Small intestine (tissue), 7 donors: Measurements from ENCODE around the gene RFX4. TPM values are rescaled to one million over a fixed set of nuclear protein-coding genes. Genes with fewer than 3 reads are reported as not detected.
A peak's percentile ranks its signal among the peaks of the same experiment; 100 is the strongest.

Experiments
- DNase-seq, 2 donors: peaks; one replicate each; pipeline versions ENCODE4 v3.0.0 to v3.0.0-alpha.2; 2013
- FAIRE-seq: peaks from 2 replicates; lab custom pipeline; 2012; peaks lifted over from hg19 to GRCh38; lab: Jason Lieb, UNC
- H3K27ac ChIP-seq, 3 donors: one replicate each; pipeline ENCODE4 v1.5.1; 2013; ENCODE audit warnings: low read length in 2 of 3, mild to moderate bottlenecking in 2 of 3, control low read depth in 1 of 3, inconsistent platforms in 1 of 3, low read depth in 1 of 3, moderate library complexity in 1 of 3
- H3K27me3 ChIP-seq, 3 donors: one replicate each; pipeline ENCODE4 v1.6.1; 2013; ENCODE audit warnings: low read length in 3 of 3, inconsistent platforms in 1 of 3; ENCODE audit not compliant: control insufficient read depth in 3 of 3, insufficient read depth in 3 of 3
- H3K36me3 ChIP-seq, 3 donors: one replicate each; pipeline ENCODE4 v1.6.1; 2013; ENCODE audit warnings: low read length in 3 of 3, inconsistent platforms in 1 of 3, low read depth in 1 of 3, mild to moderate bottlenecking in 1 of 3, moderate library complexity in 1 of 3; ENCODE audit not compliant: control insufficient read depth in 3 of 3, insufficient read depth in 2 of 3
- H3K4me1 ChIP-seq, 3 donors: one replicate each; pipeline ENCODE4 v1.6.1; 2013; ENCODE audit warnings: low read length in 2 of 3, inconsistent platforms in 1 of 3, low read depth in 1 of 3, mild to moderate bottlenecking in 1 of 3, moderate library complexity in 1 of 3; ENCODE audit not compliant: control insufficient read depth in 3 of 3, insufficient read depth in 2 of 3
- H3K4me3 ChIP-seq, 3 donors: one replicate each; pipeline ENCODE4 v1.5.1; 2013; ENCODE audit warnings: low read length in 3 of 3, control low read depth in 1 of 3, inconsistent platforms in 1 of 3, low read depth in 1 of 3, mild to moderate bottlenecking in 1 of 3, moderate library complexity in 1 of 3
- H3K9me3 ChIP-seq, 2 donors: one replicate each; pipeline ENCODE4 v1.6.1; 2013; ENCODE audit warnings: low read depth in 1 of 2, low read length in 1 of 2; ENCODE audit not compliant: control insufficient read depth in 2 of 2, insufficient read depth in 1 of 2
- WGBS, 3 donors: extraction: QIAGEN DNeasy Blood & Tissue Kit; methylation state at CpG; one replicate each; pipeline ENCODE4 v1.1.7; 2013; 5-methylcytosine and 5-hydroxymethylcytosine counted together
- polyA plus RNA-seq, 4 donors: library from polyadenylated mRNA; stranded (reverse) in 3 of 4; unstranded in 1 of 4; fragments of 200-250 nt in 3 of 4; fragments of 120-200 nt in 1 of 4; gene quantifications; one replicate each; pipeline versions ENCODE4 v1.2.1 to v1.2.3, GENCODE V29; 2013
- donor health status: healthy with polysubstance abuse.
- donor health status: control.
- donor health status: control.
- donor health status: Bipolar disorder and iron deficiency.
- donor health status: healthy.

Gene RFX4
- polyA plus RNA-seq, 4 donors = 0.03 to 0.09 TPM; not detected in 2

- Histone ChIP-seq H3K4me3 (no peak overlapping the region), H3K9me3 (no peaks in the 10 kb centered on the region), H3K27ac (peak overlapping the region in 1 of 3 donors; percentile 54), H3K36me3 (no peaks in the 10 kb centered on the region), H3K4me1 (peaks cover 3 to 25% (median 5%) of the 10 kb centered on the region in 3 donors), H3K27me3 (no peaks in the 10 kb centered on the region)
- DNase-seq (peak; percentile 74 to 79), FAIRE-seq (no peak)
- WGBS, 3 donors = 21 to 64% (median 45%) methylated on average over 8 of the region's 8 CpGs
These were observed 130.0 kb downstream of the RFX4 start for GRCh38 chr12:106712768-106713167.

- Histone ChIP-seq H3K9me3 (no peaks in the 10 kb centered on the region), H3K36me3 (no peaks in the 10 kb centered on the region), H3K27me3 (no peaks in the 10 kb centered on the region), H3K27ac (no peak overlapping the region), H3K4me3 (no peak overlapping the region), H3K4me1 (peaks cover 3 to 33% (median 5%) of the 10 kb centered on the region in 3 donors)
- 90 to 97% (median 92%) methylated on average over 3 of the region's 3 CpGs for WGBS, 3 donors
- no peak for DNase-seq
- no peak for FAIRE-seq
These were observed 132.1 kb downstream of the RFX4 start for GRCh38 chr12:106714926-106715325.

- no peak overlapping the region for H3K27ac ChIP-seq
- 71 to 82% (median 71%) methylated on average over 4 of the region's 4 CpGs for WGBS, 3 donors
- H3K4me1 ChIP-seq = peaks cover 3 to 33% (median 5%) of the 10 kb centered on the region in 3 donors
- no peaks in the 10 kb centered on the region for H3K9me3 ChIP-seq
- H3K4me3 ChIP-seq = no peak overlapping the region
- no peak for FAIRE-seq
- no peaks in the 10 kb centered on the region for H3K36me3 ChIP-seq
- H3K27me3 ChIP-seq = no peaks in the 10 kb centered on the region
- no peak for DNase-seq
These were observed 132.8 kb downstream of the RFX4 start for GRCh38 chr12:106715582-106715981.

GRCh38 chr12:106717673-106718072 is 134.9 kb downstream of the RFX4 start:
- Histone ChIP-seq H3K27me3 (no peaks in the 10 kb centered on the region), H3K4me1 (peaks cover 0 to 24% (median under 1%) of the 10 kb centered on the region in 3 donors), H3K36me3 (no peaks in the 10 kb centered on the region), H3K4me3 (no peak overlapping the region), H3K9me3 (no peaks in the 10 kb centered on the region), H3K27ac (no peak overlapping the region)
- no peak for FAIRE-seq
- peak; percentile 36 to 63 for DNase-seq
- 65 to 88% (median 84%) methylated on average over 2 of the region's 2 CpGs for WGBS, 3 donors

- H3K36me3 ChIP-seq = no peaks in the 10 kb centered on the region
- H3K4me1 ChIP-seq = peaks cover 0 to 20% (median 0%) of the 10 kb centered on the region in 3 donors
- DNase-seq (no peak), FAIRE-seq (no peak)
- no peaks in the 10 kb centered on the region for H3K9me3 ChIP-seq
- H3K27ac ChIP-seq = no peak overlapping the region
- H3K27me3 ChIP-seq = no peaks in the 10 kb centered on the region
- 95 to 97% (median 96%) methylated on average over 6 of the region's 6 CpGs for WGBS, 3 donors
- H3K4me3 ChIP-seq = no peak overlapping the region
These were observed 137.1 kb downstream of the RFX4 start for GRCh38 chr12:106719879-106720278.

GRCh38 chr12:106720696-106721095 is 137.9 kb downstream of the RFX4 start:
- Histone ChIP-seq H3K36me3 (no peaks in the 10 kb centered on the region), H3K27me3 (no peaks in the 10 kb centered on the region), H3K27ac (no peak overlapping the region), H3K4me3 (no peak overlapping the region), H3K4me1 (peaks cover 0 to 20% (median 0%) of the 10 kb centered on the region in 3 donors), H3K9me3 (no peaks in the 10 kb centered on the region)
- WGBS, 3 donors = 72 to 82% (median 76%) methylated on average over 6 of the region's 6 CpGs
- DNase-seq (no peak), FAIRE-seq (no peak)

GRCh38 chr12:106721915-106722314 is 139.1 kb downstream of the RFX4 start:
- peaks cover 0 to 20% (median 0%) of the 10 kb centered on the region in 3 donors for H3K4me1 ChIP-seq
- WGBS, 3 donors = 89 to 95% (median 90%) methylated on average over 1 of the region's 1 CpG
- H3K36me3 ChIP-seq = no peaks in the 10 kb centered on the region
- H3K27me3 ChIP-seq = no peaks in the 10 kb centered on the region
- H3K4me3 ChIP-seq = no peak overlapping the region
- no peak overlapping the region for H3K27ac ChIP-seq
- FAIRE-seq (no peak), DNase-seq (no peak)
- no peaks in the 10 kb centered on the region for H3K9me3 ChIP-seq

GRCh38 chr12:106722837-106723236 is 140.0 kb downstream of the RFX4 start:
- H3K4me3 ChIP-seq = no peak overlapping the region
- H3K27ac ChIP-seq = peak overlapping the region in 1 of 3 donors; percentile 49
- no peaks in the 10 kb centered on the region for H3K27me3 ChIP-seq
- FAIRE-seq = no peak
- H3K36me3 ChIP-seq = no peaks in the 10 kb centered on the region
- DNase-seq = no peak
- no peaks in the 10 kb centered on the region for H3K9me3 ChIP-seq
- peaks cover 0 to 14% (median 0%) of the 10 kb centered on the region in 3 donors for H3K4me1 ChIP-seq
- 56 to 80% (median 80%) methylated on average over 3 of the region's 3 CpGs for WGBS, 3 donors

GRCh38 chr12:106723416-106723815 is 140.6 kb downstream of the RFX4 start:
- Histone ChIP-seq H3K27me3 (no peaks in the 10 kb centered on the region), H3K4me3 (no peak overlapping the region), H3K27ac (peak overlapping the region in 1 of 3 donors; percentile 49), H3K4me1 (peaks cover 0 to 12% (median 0%) of the 10 kb centered on the region in 3 donors), H3K9me3 (no peaks in the 10 kb centered on the region), H3K36me3 (no peaks in the 10 kb centered on the region)
- WGBS, 3 donors = 44 to 73% (median 60%) methylated on average over 3 of the region's 3 CpGs
- FAIRE-seq (no peak), DNase-seq (peak; percentile 69 to 71)
